Endodermal cell (in vitro differentiated cells): ENCODE measurements around the gene CELF6. TPM values are rescaled to one million over a fixed set of nuclear protein-coding genes. Genes with fewer than 3 reads are reported as not detected.

Experiments used
- DNase-seq: peaks from one replicate; pipeline ENCODE4 v3.0.0-alpha.2; 2017
- H3K27ac ChIP-seq: 2 replicates; pipeline ENCODE4 v1.5.1; 2013; ENCODE audit warnings: mild to moderate bottlenecking, low read depth, low read length, moderate library complexity
- H3K27me3 ChIP-seq: 2 replicates; pipeline ENCODE4 v1.6.1; 2013; ENCODE audit warnings: mild to moderate bottlenecking, low read length, moderate library complexity; ENCODE audit not compliant: insufficient read depth, control insufficient read depth, poor library complexity, severe bottlenecking
- H3K36me3 ChIP-seq: 2 replicates; pipeline ENCODE4 v1.7.0; 2013; ENCODE audit warnings: mild to moderate bottlenecking, low read length, moderate library complexity; ENCODE audit not compliant: control insufficient read depth, insufficient read depth
- H3K4me1 ChIP-seq: one replicate; pipeline ENCODE4 v1.7.0; 2013; ENCODE audit warnings: low read length; ENCODE audit not compliant: control insufficient read depth, insufficient read depth
- H3K4me3 ChIP-seq: 2 replicates; pipeline ENCODE4 v1.5.1; 2013; ENCODE audit warnings: mild to moderate bottlenecking, low read length, moderate library complexity
- H3K9ac ChIP-seq: 2 replicates; pipeline ENCODE4 v1.6.1; 2013; ENCODE audit warnings: mild to moderate bottlenecking, low read length, moderate library complexity; ENCODE audit not compliant: poor library complexity, severe bottlenecking; ENCODE audit errors: extremely low read depth
- H3K9me3 ChIP-seq: 2 replicates; pipeline ENCODE4 v1.6.1; 2013; ENCODE audit warnings: mild to moderate bottlenecking, low read length, moderate library complexity; ENCODE audit not compliant: control insufficient read depth
- H3K27ac Mint-ChIP-seq: 2 replicates; pipeline ENCODE4 v1.8.0; 2020; ENCODE audit warnings: mixed read lengths
- H3K27me3 Mint-ChIP-seq: 2 replicates; pipeline ENCODE4 v1.8.0; 2021; ENCODE audit warnings: mild to moderate bottlenecking, mixed read lengths; ENCODE audit not compliant: insufficient read depth
- H3K36me3 Mint-ChIP-seq: 2 replicates; pipeline ENCODE4 v1.8.0; 2020; ENCODE audit warnings: low read depth, mixed read lengths
- H3K4me1 Mint-ChIP-seq: 2 replicates; pipeline ENCODE4 v1.8.0; 2020; ENCODE audit warnings: mixed read lengths
- H3K4me3 Mint-ChIP-seq: 2 replicates; pipeline ENCODE4 v1.8.0; 2020; ENCODE audit warnings: mild to moderate bottlenecking, moderate library complexity, mixed read lengths
- H3K9me3 Mint-ChIP-seq: 2 replicates; pipeline ENCODE4 v1.8.0; 2020; ENCODE audit warnings: mild to moderate bottlenecking, mixed read lengths
- CTCF ChIP-seq: fragments of 200-600 bp; sonication (generic); conservative IDR thresholded peaks from 2 replicates; pipeline ENCODE4 v1.5.0; 2021; ENCODE audit warnings: antibody characterized with exemption, mild to moderate bottlenecking
- WGBS, 2 experiments: methylation state at CpG; one replicate each; pipeline versions ENCODE4 v1.1.5 to v1.1.7; 2013; ENCODE audit warnings: missing lambda C conversion rate in 2 of 2, mixed read lengths in 1 of 2; ENCODE audit not compliant: insufficient coverage in 1 of 2, insufficient read length in 1 of 2; 5-methylcytosine and 5-hydroxymethylcytosine counted together
- total RNA-seq, 2 donors: library from RNA; stranded (reverse); fragmentation: NEBNext Ultra II Directional in 1 of 2; extraction: Animal tissue kit (Norgen Biotek cat#: 25700) in 1 of 2; gene quantifications; 2 replicates in 1 of 2; 3 replicates in 1 of 2; pipeline ENCODE4 v1.2.1, GENCODE V29; 2021

The CELF6 gene
- total RNA-seq, 2 donors from 2014 or later: 0.46 to 0.62 TPM

- Mint-ChIP-seq H3K4me3 (peak overlapping the region; percentile 68), H3K4me1 (peaks cover 4% of the 10 kb centered on the region), H3K27ac (no peak overlapping the region), H3K9me3 (peaks cover 12% of the 10 kb centered on the region), H3K27me3 (peaks cover 58% of the 10 kb centered on the region), H3K36me3 (peaks cover 7% of the 10 kb centered on the region)
- Histone ChIP-seq H3K27ac (no peak overlapping the region), H3K27me3 (peaks cover 48% of the 10 kb centered on the region), H3K9me3 (peaks cover 14% of the 10 kb centered on the region), H3K4me1 (no peaks in the 10 kb centered on the region), H3K4me3 (no peak overlapping the region), H3K9ac (no peak overlapping the region), H3K36me3 (no peaks in the 10 kb centered on the region)
- TF ChIP-seq CTCF: no peak
- WGBS, 2 experiments: 6 to 15% methylated on average over 3 to 42 of the region's 48 CpGs
- DNase-seq: peak; percentile 96
Observed at GRCh38 chr15:72319360-72319984, 485 bp downstream of the CELF6 start.

- peak overlapping the region; percentile 68 for H3K4me3 Mint-ChIP-seq
- H3K27me3 Mint-ChIP-seq: peaks cover 58% of the 10 kb centered on the region
- Histone ChIP-seq H3K36me3 (no peaks in the 10 kb centered on the region), H3K9ac (no peak overlapping the region), H3K4me1 (no peaks in the 10 kb centered on the region), H3K4me3 (no peak overlapping the region), H3K9me3 (peaks cover 4% of the 10 kb centered on the region), H3K27ac (no peak overlapping the region), H3K27me3 (peaks cover 48% of the 10 kb centered on the region)
- WGBS, 2 experiments: 52% methylated on average over 2 of the region's 2 CpGs; no CpG with 5 or more reads in 1 of the 2 experiments
- no peak for TF ChIP-seq CTCF
- H3K4me1 Mint-ChIP-seq: peaks cover 4% of the 10 kb centered on the region
- peaks cover 2% of the 10 kb centered on the region for H3K36me3 Mint-ChIP-seq
- H3K9me3 Mint-ChIP-seq: peaks cover 3% of the 10 kb centered on the region
- H3K27ac Mint-ChIP-seq: no peak overlapping the region
- DNase-seq: no peak
Observed at GRCh38 chr15:72318408-72318942, 1.5 kb downstream of the CELF6 start.

- H3K27ac Mint-ChIP-seq: no peak overlapping the region
- WGBS, 2 experiments: 69 to 77% methylated on average over 4 to 5 of the region's 6 CpGs
Observed at GRCh38 chr15:72315706-72316370, 4.1 kb downstream of the CELF6 start.

More at GRCh38 chr15:72315706-72316370, 4.1 kb downstream of the CELF6 start:
- H3K9me3 Mint-ChIP-seq: no peaks in the 10 kb centered on the region
- peaks cover 4% of the 10 kb centered on the region for H3K4me1 Mint-ChIP-seq
- no peaks in the 10 kb centered on the region for H3K36me3 Mint-ChIP-seq
- Histone ChIP-seq H3K4me3 (no peak overlapping the region), H3K4me1 (no peaks in the 10 kb centered on the region), H3K9me3 (no peaks in the 10 kb centered on the region), H3K9ac (no peak overlapping the region), H3K36me3 (no peaks in the 10 kb centered on the region), H3K27ac (no peak overlapping the region), H3K27me3 (peaks cover 48% of the 10 kb centered on the region)
- TF ChIP-seq CTCF: no peak
- H3K4me3 Mint-ChIP-seq: no peak overlapping the region
- no peak for DNase-seq
- peaks cover 57% of the 10 kb centered on the region for H3K27me3 Mint-ChIP-seq
